Left renal pelvis (tissue), 4 donors: ENCODE data around the gene PDE2A. TPM values are rescaled to one million over a fixed set of nuclear protein-coding genes. Genes with fewer than 3 reads are reported as not detected.

ENCODE experiments used
- DNase-seq, 4 donors: peaks; one replicate each; pipeline ENCODE4 v3.0.0-alpha.2; 2013; ENCODE audit warnings: low read depth in 4 of 4, low spot score in 3 of 4
- polyA plus RNA-seq, 4 donors: library from polyadenylated mRNA; unstranded; fragments of 120-200 nt; gene quantifications; one replicate each; pipeline ENCODE4 v1.2.1, GENCODE V29; 2013; ENCODE audit not compliant: insufficient read length in 4 of 4

Gene PDE2A
- polyA plus RNA-seq, 4 donors = 10.4 to 16.3 (median 13.4) TPM

DNA sequence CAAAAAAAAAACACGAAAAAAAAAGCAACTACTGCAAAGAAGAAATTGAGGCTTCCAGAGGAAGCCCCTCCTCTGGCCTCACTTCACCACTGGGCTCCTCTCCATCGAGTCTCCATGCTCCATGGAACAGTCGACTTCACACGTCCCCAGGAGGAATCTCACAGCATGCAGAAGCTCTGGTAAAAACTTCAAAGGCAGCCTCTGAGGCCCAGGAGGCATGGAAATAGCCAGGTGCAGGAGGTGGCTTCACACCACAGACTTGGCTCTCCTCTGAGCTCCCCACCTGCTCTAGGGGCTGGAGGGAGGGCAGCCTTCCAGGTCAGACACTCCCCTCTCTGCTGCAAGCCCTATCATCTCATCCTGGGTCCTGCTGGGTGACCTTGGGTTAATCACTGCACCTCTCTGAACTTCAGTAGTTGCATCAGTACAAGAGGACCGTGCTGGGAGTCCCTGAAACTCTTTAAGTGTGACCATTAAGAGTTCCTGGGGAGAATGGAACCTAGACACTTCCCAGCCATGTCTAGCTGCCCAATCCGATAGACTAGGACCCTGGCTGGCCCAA, 8.2 kb downstream of the PDE2A start:
- DNase-seq = no peak

DNA sequence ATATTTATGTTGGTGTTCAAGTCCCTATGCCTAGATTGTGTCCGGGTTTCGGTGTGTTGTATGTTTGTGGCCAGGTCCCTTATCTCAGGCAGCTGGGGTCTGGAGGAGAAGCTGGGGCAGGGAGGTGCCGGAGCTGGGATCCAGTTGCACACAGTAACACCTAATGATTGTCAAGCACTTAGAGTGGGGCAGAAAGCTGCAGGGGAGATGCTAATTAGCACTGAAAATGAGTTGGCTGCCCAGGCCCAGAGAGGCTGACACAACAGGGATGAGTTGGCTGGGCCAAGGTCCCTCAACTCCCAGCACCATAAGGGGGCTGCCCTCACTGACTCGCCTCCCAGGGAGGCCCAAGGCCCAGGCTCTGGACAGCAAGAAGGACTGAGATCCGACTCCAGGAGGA, 12.2 kb downstream of the PDE2A start:
- no peak for DNase-seq

DNA sequence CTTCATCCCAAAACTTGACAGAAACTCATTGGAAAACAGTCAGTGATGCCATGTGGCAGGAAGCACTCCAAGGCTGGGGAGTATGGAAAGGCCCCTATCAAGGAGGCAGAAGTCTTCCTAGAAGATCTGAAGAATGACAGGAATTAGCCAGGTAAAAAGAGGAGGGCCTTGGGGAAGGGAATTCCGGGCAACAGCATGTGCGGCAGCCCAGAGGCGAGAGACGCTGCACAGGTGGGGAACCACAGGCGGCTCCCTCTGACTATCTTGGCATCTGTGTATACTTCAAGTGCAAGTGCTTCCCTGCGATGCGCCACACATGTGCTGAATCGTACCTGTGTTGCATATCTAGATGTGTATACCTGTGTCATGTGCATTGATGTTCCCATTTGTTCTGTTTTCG, 12.7 kb downstream of the PDE2A start:
- DNase-seq = no peak

GRCh38 chr11:72658989-72659640, 15.1 kb downstream of the PDE2A start:
- DNase-seq = no peak

DNA sequence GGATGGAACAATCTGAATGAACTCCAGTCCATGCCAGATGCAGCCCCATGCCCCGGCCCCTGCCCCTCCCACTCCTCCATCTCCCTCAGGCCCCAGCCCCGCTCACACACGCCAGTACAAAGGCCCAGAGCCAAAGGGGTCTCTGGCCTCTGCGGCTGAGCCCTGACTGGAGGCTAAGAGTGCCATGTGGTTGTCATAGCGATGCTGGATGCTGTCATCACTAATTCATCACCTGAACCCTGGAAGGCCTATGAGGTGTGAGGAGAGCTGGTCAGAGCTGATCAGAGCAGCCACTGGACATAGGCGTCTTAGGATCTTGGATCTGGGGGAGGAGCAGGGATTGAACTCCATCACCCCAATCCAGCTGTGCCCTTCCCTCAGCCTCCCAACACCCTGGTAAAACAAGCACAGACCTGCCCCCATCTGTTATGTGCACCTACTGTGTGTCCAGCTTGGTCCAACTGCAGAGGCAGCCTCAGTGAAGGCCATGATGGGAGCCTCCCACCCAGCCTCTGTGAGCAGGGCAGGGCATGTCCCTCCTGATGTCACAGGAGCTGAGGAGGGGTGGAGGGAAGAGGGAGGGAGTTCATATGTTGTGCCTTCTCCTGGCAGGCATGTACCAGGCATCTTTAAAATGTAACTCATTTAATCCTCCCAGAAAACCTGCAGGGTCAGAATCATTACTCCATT, 16.7 kb downstream of the PDE2A start:
- DNase-seq = no peak

DNA sequence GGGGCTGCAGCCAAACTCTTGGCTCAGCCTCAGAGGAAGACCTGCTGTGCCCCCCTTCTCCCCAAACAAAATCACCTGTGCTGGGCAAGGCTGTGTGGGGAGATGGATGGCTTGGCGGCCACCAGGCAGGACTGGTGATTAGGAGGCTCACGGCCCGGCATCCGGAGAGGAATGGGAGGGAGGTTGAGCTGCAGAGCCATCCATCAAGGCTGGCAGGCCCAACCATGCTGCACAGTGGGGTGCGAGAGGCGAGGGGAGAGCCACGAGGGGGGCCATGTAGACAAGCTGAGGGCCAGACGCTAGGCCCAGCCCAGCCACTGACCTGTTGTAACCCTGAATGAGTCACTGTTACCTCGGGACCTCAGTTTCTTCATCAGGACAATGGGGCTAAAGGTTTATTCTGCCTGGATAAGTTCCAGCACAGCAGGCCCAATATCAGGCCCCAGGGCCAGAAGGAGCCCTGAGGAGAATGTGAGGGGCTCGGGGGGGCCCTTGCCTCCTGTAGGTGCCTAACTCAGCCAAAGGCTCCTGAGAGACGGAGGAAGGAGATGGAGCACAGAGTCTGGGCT, 18.2 kb downstream of the PDE2A start:
- no peak for DNase-seq

DNA sequence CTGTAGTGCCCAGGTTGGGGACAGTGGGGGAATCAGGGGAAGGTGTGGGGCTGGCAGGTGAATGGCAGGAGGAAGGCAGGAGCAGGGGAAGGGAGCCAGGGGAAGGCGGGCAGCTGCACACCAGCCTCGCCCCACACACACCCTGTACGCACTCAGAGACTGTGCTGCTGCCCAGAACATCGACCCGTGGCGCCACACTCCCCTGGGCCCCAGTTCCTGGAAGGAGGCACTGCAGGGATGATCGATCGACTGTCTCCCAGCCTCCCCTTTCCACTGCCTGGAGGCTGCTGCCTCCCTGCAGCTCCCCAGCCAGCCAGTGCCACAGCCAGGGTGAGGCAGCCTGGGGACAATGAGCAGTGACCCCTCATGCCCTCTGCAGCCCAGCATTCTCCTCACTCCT, 19.2 kb downstream of the PDE2A start:
- no peak for DNase-seq

GRCh38 chr11:72653649-72654048, 20.6 kb downstream of the PDE2A start:
- DNase-seq = no peak

DNA sequence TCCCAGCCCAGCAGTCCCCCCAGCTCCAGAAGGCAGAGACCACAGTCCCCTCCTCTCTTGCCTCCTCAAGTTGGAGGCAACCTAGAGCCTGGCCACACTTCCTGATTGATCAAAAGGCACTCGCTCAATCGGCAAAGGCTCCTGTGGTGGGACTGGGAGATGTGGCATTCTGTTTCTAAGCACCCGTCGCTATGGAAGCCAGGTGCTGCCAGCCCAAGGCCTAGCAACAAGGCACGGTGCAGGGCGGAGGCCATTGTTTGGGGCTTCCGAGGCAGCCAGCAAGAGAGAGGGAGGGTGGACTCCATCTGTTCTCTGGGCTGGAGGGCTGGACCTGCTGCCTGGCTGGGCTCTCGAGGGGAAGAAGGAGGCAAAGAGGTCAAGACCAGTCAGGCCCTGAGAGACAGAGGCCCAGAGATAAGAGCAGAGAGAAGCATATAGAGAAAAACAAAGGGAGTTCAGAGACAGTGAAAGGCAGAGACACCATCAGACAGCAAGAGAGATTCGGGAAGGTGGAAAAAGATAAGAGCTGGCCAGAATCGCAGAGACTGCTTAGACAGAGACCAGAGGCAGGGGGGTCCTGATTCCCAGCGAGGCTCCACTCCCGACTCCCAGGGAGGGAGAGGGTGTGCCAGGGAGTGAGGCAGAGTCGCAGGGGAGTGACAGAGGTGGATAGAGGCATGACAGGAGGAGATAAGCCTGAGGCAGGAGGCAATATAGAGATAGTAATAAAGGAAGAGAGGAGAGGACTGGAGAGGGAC, 21.2 kb downstream of the PDE2A start:
- DNase-seq = no peak

GRCh38 chr11:72652133-72652532, 22.1 kb downstream of the PDE2A start:
- no peak for DNase-seq

DNA sequence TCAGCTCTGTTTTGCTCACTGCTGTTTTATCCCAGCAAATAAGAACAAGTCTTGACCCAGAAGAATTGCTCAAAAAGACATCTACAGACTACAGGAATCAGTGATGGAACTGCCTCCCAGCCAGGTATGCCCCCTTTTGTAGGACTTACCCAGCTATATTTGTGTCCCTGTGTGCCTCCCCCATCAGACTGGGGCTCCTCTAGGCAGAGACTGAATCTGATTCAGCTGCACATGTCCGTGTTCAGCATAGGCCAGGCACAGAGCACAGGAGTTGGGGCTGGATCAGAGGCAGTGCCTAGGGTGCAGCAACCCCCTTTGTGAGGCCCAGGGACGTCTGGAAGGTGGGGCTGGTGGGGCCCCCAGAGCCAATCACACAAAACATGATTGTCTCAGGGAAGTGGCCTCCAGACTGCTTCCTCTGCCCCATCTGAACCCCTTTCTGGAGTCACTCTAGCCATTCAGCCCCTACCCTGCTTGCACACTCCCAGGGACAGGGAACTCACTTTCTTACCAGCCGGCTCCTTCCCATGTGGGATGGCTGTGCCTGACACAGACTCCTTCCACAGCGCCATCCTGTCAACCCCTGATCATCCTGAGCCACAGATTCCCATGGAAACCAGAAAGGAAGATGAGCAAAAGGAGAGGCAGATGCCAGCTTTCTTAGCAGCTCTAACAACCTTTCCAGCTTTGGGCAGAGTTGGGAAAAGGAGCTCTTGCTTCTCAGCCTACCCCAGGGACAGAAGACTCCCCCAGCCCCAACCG, 24.8 kb downstream of the PDE2A start:
- DNase-seq = no peak

DNA sequence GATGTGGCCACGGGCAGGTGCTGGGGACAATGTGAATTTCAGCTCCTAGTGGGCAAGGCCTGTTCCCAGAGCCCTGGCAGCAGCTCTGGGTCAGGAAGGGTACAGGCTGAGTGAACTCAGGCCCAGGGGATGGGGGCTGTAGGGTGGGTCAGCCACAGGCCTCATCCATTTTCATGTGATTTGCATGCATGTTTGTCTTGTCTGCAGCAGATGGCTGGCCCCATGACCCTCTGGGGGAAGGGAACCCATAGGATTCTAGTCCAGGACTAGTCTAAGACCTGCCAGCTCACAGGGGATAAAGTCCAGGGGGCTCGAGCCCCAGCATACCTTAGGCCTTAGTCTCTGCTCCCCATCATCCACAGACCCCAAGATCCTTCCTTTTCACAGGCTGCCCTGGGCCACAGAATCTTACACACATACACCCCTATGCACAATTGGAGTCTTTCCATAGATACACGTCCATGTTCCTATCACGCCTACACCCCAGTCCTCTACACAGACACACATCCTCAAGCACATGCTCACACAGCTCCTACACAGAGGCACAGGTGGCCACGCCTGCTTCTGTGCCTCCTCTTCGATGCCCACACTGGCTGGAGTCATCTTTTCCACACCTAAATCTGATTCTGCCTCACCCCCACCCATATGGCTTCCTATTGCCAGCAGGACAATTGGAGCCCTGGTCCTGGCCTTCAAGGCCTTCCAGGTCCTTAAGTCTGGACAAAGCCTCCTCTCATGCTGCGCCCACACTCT, 25.7 kb downstream of the PDE2A start:
- DNase-seq = no peak

- DNase-seq = no peak
Observed at GRCh38 chr11:72647882-72648281, 26.3 kb downstream of the PDE2A start.

DNA sequence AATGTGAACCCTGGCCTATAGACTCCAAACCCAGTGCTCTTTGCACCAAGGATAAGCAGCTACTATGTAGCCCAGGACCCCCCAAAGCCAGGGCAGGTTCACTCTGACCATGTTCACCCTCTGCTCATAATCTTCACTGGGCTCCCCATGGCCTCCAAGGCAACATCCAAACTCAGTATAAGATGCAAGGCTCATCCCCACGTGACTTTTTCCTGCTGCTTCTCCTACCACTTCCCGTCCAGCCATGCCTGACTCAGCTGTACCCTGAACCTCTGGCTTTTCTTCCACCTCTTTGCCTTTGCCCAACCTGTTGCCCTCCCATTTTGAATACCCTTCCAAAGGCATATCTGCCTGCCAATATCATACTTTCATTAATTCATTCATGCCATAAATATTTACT, 27.8 kb downstream of the PDE2A start:
- DNase-seq = no peak

DNA sequence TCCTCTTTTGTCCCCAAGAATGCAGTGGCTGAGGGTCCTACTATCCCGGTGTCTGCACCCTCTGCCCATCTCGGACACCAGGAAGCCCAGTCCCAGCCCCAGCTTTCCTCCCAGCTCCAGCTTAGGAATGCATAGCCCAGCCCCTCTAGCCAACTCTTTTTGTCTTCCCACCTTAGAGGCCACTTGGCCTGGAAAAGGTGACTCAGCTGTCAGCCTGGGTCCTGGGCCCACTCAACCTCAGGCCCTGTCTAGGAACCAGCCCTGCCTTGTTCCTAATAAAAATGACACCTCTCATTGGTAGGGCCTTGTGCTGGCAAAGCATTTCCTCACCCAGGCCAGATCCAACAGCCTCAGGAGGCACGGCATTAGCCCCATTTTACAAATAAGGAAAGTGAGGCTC, 28.2 kb downstream of the PDE2A start:
- DNase-seq = no peak

GRCh38 chr11:72643547-72643946, 30.7 kb downstream of the PDE2A start:
- no peak for DNase-seq

DNA sequence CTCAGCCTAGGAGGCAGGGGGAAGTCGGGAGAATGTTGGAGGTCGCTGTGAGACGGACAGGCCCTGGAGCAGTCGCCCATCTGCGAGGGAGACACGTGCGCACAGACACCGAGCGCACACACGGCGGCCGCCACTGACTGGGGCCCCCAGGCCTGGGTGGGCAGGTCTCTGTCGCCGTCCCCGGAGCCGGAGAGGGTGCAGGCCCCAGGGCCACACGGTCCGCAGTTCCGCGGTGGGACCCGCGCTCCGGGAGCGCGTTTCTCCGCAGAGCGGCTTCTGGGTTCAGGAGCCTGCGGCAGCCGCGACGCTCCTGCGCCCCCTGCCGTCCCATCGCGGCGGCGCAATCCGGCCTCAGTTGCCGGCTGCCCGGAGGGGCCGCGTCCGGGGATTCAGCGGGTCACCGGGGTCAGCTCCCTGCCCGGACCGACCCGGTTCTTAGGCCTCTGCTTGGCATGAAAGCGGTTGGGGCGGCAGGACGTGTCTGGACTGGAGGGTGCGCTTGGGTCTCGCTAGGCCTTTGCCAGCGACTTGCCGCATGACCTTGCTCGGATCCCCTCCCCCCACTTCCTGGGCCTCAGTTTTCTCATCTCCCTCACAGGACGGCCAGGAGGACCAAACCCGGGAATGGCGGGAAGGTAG, 31.2 kb downstream of the PDE2A start:
- peak in 1 of 4 donors; percentile 23 for DNase-seq

DNA sequence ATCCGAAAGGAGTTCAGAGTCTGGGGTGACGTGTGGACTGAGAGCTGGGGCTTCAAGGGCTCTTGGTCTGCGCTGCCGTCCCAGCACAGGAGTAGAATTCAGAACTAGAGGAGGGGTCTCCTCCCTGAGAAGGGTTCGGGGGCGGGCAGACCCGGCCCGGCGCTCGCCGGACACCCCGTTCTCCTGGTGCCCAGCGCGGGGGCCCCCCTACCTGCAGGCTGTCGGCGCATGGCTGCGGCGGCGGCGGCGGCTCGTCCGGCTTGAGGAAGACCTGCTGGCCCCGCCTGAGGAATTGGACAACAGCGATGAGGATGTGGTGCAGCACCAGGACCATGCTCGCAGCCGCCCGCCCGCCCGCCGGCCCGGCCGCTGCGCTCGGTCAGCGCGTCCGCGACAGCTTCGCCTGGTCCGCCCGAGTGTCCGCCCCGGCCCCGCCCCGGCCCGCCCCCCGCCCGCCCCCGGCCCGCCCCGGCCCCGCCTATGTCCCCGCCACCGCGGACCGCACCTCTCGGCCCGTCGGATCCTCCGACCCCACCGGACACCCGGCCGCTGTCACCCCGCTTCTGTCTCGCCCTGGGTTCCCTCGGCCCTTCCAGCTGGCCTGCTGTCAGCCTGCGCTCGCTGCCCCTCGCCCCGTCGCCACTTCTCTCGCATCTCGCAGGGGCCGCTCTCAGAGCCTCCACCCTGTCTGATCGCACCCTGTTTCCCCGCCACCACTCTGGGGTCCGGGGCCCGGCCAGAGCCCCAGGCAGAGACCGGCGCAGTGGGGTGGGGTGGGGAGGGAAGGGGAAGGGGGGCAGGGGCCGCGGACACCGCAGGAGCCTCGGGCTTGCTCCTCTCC, 32.0 kb downstream of the PDE2A start:
- DNase-seq = no peak
